Measurements from ENCODE around the gene GINS2. TPM values are rescaled to one million over a fixed set of nuclear protein-coding genes. Genes with fewer than 3 reads are reported as not detected.

GINS2 gene
- total RNA-seq, 1 experiment from 2014 or later: 53.3 TPM

- no peak for TF ChIP-seq MAX (IDR thresholded peaks at IDR 0.05)
These were observed 26.3 kb downstream of the GINS2 start (continued) for GRCh38 chr16:85662482-85662812.

GRCh38 chr16:85661740-85662481 is 26.8 kb downstream of the GINS2 start:
- Histone ChIP-seq H3K4me3 (replicated peaks in 1 of 2; ENCODE audit: low read depth in 1 of 2, low read length in 2 of 2) (no peak overlapping the region), H3K4me1 (ENCODE audit: control insufficient read depth in 1 of 2, insufficient read depth in 2 of 2, low read length in 2 of 2) (0 out of 4 replicates have a peak, but pooled peaks cover 0 to 3% of the 10 kb centered on the region in 2 experiments), H4K20me1 (ENCODE audit: insufficient read depth) (no peaks in the 10 kb centered on the region), H3K4me2 (ENCODE audit: low read length) (no peak overlapping the region), H3K9me3 (ENCODE audit: control insufficient read depth in 1 of 2, insufficient read depth in 1 of 2, low read depth in 1 of 2, low read length in 2 of 2) (no peaks in the 10 kb centered on the region), H2AFZ (ENCODE audit: low read depth, low read length, poor library complexity, severe bottlenecking) (no peak overlapping the region), H3K9me2 (ENCODE audit: insufficient read depth) (no peaks in the 10 kb centered on the region), H3K79me2 (ENCODE audit: insufficient read depth, low read length) (no peaks in the 10 kb centered on the region), H3K27ac (ENCODE audit: low read depth, low read length) (no peak overlapping the region), H3K9ac (ENCODE audit: low read length) (no peak overlapping the region), H3K27me3 (ENCODE audit: insufficient read depth, low read length) (no peaks in the 10 kb centered on the region), H3K36me3 (ENCODE audit: control insufficient read depth in 1 of 2, insufficient read depth in 2 of 2, low read length in 2 of 2) (peaks cover 67 to 70% of the 10 kb centered on the region in 2 experiments)
- intact Hi-C loops (cut with micrococcal nuclease): no loop called here
- BruUV-seq (replicated peaks): no TSS peak
- TF ChIP-seq ZFX (IDR thresholded peaks at IDR 0.05) (no peak), CTCF (IDR thresholded peaks at IDR 0.05 in 2 of 3, conservative IDR thresholded peaks at IDR 0.05 in 1 of 3; ENCODE audit: borderline replicate concordance in 1 of 3, insufficient read depth in 1 of 3, low read depth in 2 of 3, low read length in 2 of 3) (no peak), TCF7L2 (IDR thresholded peaks at IDR 0.05; ENCODE audit: borderline replicate concordance, extremely low read depth, insufficient read depth, insufficient read length) (no peak), EGR1 (IDR thresholded peaks at IDR 0.05; ENCODE audit: low read depth) (no peak), REST (IDR thresholded peaks at IDR 0.05; ENCODE audit: low read depth) (no peak), ELF1 (IDR thresholded peaks at IDR 0.05; ENCODE audit: borderline replicate concordance, low read depth) (no peak), FOSL1 (IDR thresholded peaks at IDR 0.05; ENCODE audit: low read depth) (no peak), ZBTB33 (IDR thresholded peaks at IDR 0.05; ENCODE audit: extremely low read depth, insufficient replicate concordance, low read length) (no peak), SRF (IDR thresholded peaks at IDR 0.05; ENCODE audit: low read depth) (no peak), SIN3A (IDR thresholded peaks at IDR 0.05; ENCODE audit: low read depth) (no peak), POLR2AphosphoS5 (IDR thresholded peaks at IDR 0.05; ENCODE audit: low read depth, low read length) (no peak), RAD21 (IDR thresholded peaks at IDR 0.05; ENCODE audit: low read depth) (no peak), SP1 (IDR thresholded peaks at IDR 0.05; ENCODE audit: low read depth) (no peak), EZH2 (IDR thresholded peaks at IDR 0.05) (no peak), POLR2A (IDR thresholded peaks at IDR 0.05; ENCODE audit: borderline replicate concordance, extremely low read depth, insufficient read depth, insufficient read length) (no peak), MAX (IDR thresholded peaks at IDR 0.05) (no peak)
- ChIA-PET CTCF (no interaction called here), POLR2A (no interaction called here), RAD21 (ENCODE audit: low non-redundant PET in 1 of 2, low total read pairs in 2 of 2, uncharacterized antibody in 2 of 2, unreplicated experiment in 2 of 2) (no interaction called here)
- DNase-seq (ENCODE audit: low read depth, low spot score) (no peak), ATAC-seq (no peak)
